H1 (cell line): ENCODE results near the gene TEAD2. TPM values are rescaled to one million over a fixed set of nuclear protein-coding genes. Genes with fewer than 3 reads are reported as not detected.
A peak's percentile ranks its signal among the peaks of the same experiment; 100 is the strongest.

Experiments
- ASH2L ChIP-seq: fragments of 200-600, 300-600 bp; sonication (generic); IDR thresholded peaks from one replicate; pipeline ENCODE4 v1.7.1; 2017; ENCODE audit warnings: low read length
- ATF2 ChIP-seq: IDR thresholded peaks from 2 replicates; pipeline ENCODE4 v1.6.1; 2012; ENCODE audit warnings: low read length, inconsistent platforms
- MAX ChIP-seq: IDR thresholded peaks from 2 replicates; pipeline ENCODE4 v1.6.1; 2012; ENCODE audit warnings: inconsistent platforms
- NANOG ChIP-seq: IDR thresholded peaks from 2 replicates; pipeline ENCODE4 v1.6.1; 2011; ENCODE audit warnings: low read length, low read depth, mild to moderate bottlenecking, inconsistent platforms; ENCODE audit not compliant: insufficient read depth, poor library complexity, severe bottlenecking
- POLR2AphosphoS5 ChIP-seq: IDR thresholded peaks from 2 replicates; pipeline ENCODE4 v1.6.1; 2011; ENCODE audit warnings: low read depth, low read length
- POU5F1 ChIP-seq: IDR thresholded peaks from 2 replicates; pipeline ENCODE4 v1.6.1; 2011; ENCODE audit warnings: low read depth, mild to moderate bottlenecking, low read length, moderate library complexity
- RXRA ChIP-seq: IDR thresholded peaks from 2 replicates; pipeline ENCODE4 v1.6.1; 2011; ENCODE audit warnings: low read depth, mild to moderate bottlenecking, low read length, moderate library complexity; ENCODE audit not compliant: insufficient read depth
- SAP30 ChIP-seq: fragments of 300-600 bp; sonication (generic); IDR thresholded peaks from 2 replicates; pipeline ENCODE4 v1.7.1; 2012; ENCODE audit warnings: low read length, moderate library complexity, mild to moderate bottlenecking, inconsistent platforms; ENCODE audit not compliant: insufficient read depth, insufficient replicate concordance
- SIX5 ChIP-seq: IDR thresholded peaks from 2 replicates; pipeline ENCODE4 v1.6.1; 2011; ENCODE audit warnings: mild to moderate bottlenecking, low read depth, low read length
- SP1 ChIP-seq: IDR thresholded peaks from 2 replicates; pipeline ENCODE4 v1.6.1; 2011; ENCODE audit warnings: low read depth, low read length
- SP2 ChIP-seq: IDR thresholded peaks from 2 replicates; pipeline ENCODE4 v1.6.1; 2012; ENCODE audit warnings: mild to moderate bottlenecking, low read length, inconsistent platforms
- SP4 ChIP-seq: IDR thresholded peaks from 2 replicates; pipeline ENCODE4 v1.6.1; 2012; ENCODE audit warnings: low read length, inconsistent platforms
- TAF1 ChIP-seq: IDR thresholded peaks from 2 replicates; pipeline ENCODE4 v1.6.1; 2011; ENCODE audit warnings: mild to moderate bottlenecking, low read depth, low read length
- TBP ChIP-seq: IDR thresholded peaks from 2 replicates; pipeline ENCODE4 v1.6.1; 2011; ENCODE audit warnings: low read depth, low read length, improper control_type of control experiment
- TCF12 ChIP-seq: IDR thresholded peaks from 2 replicates; pipeline ENCODE4 v1.6.1; 2011; ENCODE audit warnings: low read depth, mild to moderate bottlenecking, low read length
- polyA plus RNA-seq, 7 experiments: library from polyadenylated mRNA; depleted of rRNA in 3 of 7; stranded (reverse) in 5 of 7; unstranded in 2 of 7; fragments of >200 nt in 5 of 7; fragments of 200-250 nt in 2 of 7; gene quantifications; 1 replicate in 5 of 7; 2 replicates in 1 of 7; 4 replicates in 1 of 7; pipeline versions ENCODE4 v1.2.1 to v1.2.3, GENCODE V29; 2011 to 2013; ENCODE audit warnings: missing spikeins in 2 of 7, mixed read lengths in 2 of 7
- total RNA-seq: library from RNA; stranded (reverse); fragmentation: NEBNext Ultra II Directional; extraction: Animal tissue kit (Norgen Biotek cat#: 25700); gene quantifications from 2 replicates; pipeline ENCODE4 v1.2.1, GENCODE V29; 2021

The TEAD2 gene
- total and polyA plus RNA-seq, 2 of the 8 experiments (the other 6 are each of a cell fraction or from before 2014, with no cell fraction given), result 87.6 to 146 TPM

GRCh38 chr19:49403404-49404187 is 41.4 kb upstream of the TEAD2 start (continued):
- 0 out of 2 replicates have a peak, but pooled peaks have one; percentile 43 for TF ChIP-seq MAX
- TF ChIP-seq POU5F1, result 0 out of 2 replicates have a peak, but pooled peaks have one; percentile 26
- peak; percentile 88 for TF ChIP-seq SP1
- 0 out of 2 replicates have a peak, but pooled peaks have one; percentile 27 for TF ChIP-seq TBP
- no peak for TF ChIP-seq SP2
- TF ChIP-seq TCF12, result peak; percentile 85; the same call in 1 of the 2 replicates
- TF ChIP-seq ASH2L, result peak; percentile 82
- TF ChIP-seq POLR2AphosphoS5, result peak; percentile 72
- TF ChIP-seq ATF2, result 0 out of 2 replicates have a peak, but pooled peaks have one; percentile 39
- no peak for TF ChIP-seq SAP30
- TF ChIP-seq RXRA, result no peak
- TF ChIP-seq SP4, result 0 out of 2 replicates have a peak, but pooled peaks have one; percentile 31
- peak; percentile 42; the same call in 1 of the 2 replicates for TF ChIP-seq TAF1
- TF ChIP-seq NANOG, result peak; percentile 20
- peak; percentile 67 for TF ChIP-seq SIX5
